HCT116 (cell line): ENCODE data around the gene PCK2. TPM values are rescaled to one million over a fixed set of nuclear protein-coding genes. Genes with fewer than 3 reads are reported as not detected.

Source experiments
- ATAC-seq: fragments of 200-7000 bp; cut with Tn5 transposase; 2 replicates; pipeline ENCODE4 v1.9.1; 2020; ENCODE audit warnings: mild to moderate bottlenecking, moderate library complexity
- BruUV-seq: library from RNA; stranded (reverse); fragments of 400-500 nt; replicated peaks from 2 replicates; lab custom pipeline; 2021; lab: Mats Ljungman, UMichigan
- CTCF ChIA-PET: fragments of 300-600 bp; sonication (Branson Sonifier 250); formaldehyde crosslinking; loops from one replicate; lab custom pipeline; 2021; ENCODE audit warnings: antibody characterized with exemption; lab: Charles Lee
- POLR2A ChIA-PET: fragments of 300-600, 350-600 bp; sonication (Branson Sonifier 250); formaldehyde crosslinking; loops from one replicate; lab custom pipeline; 2021; ENCODE audit warnings: antibody characterized with exemption; lab: Charles Lee
- RAD21 ChIA-PET, 2 experiments: fragments of 300-600 bp; sonication (Branson Sonifier 250); formaldehyde crosslinking; loops; one replicate each; lab custom pipeline; 2023; ENCODE audit warnings: low total read pairs in 2 of 2; ENCODE audit not compliant: uncharacterized antibody in 2 of 2, unreplicated experiment in 2 of 2, low non-redundant PET in 1 of 2; lab: Charles Lee
- DNase-seq: peaks from one replicate; pipeline ENCODE4 v3.0.0-alpha.2; 2010; ENCODE audit warnings: low read depth, low spot score
- H2AFZ ChIP-seq: fragments of 200-600 bp; shearing (Covaris generic), sonication (generic); 2 replicates; pipeline ENCODE4 v1.6.1; 2017; ENCODE audit warnings: low read depth, mixed run types, mixed read lengths, antibody characterized with exemption, low read length; ENCODE audit not compliant: poor library complexity, severe bottlenecking
- H3K27ac ChIP-seq: 2 replicates; pipeline ENCODE4 v1.5.1; 2012; ENCODE audit warnings: low read depth, low read length
- H3K27me3 ChIP-seq: fragments of 200-600 bp; sonication (generic); 2 replicates; pipeline ENCODE4 v1.6.1; 2016; ENCODE audit warnings: mixed run types, low read length, mixed read lengths; ENCODE audit not compliant: insufficient read depth
- H3K36me3 ChIP-seq, 2 experiments: fragments of 200-500 bp in 1 of 2; fragments of 200-600 bp in 1 of 2; sonication (Bioruptor generic) in 1 of 2; sonication (generic) in 1 of 2; 2 replicates each; pipeline versions ENCODE4 v1.5.1 to v1.6.1; 2014 to 2016; ENCODE audit warnings: low read length in 2 of 2, inconsistent platforms in 1 of 2, mixed read lengths in 1 of 2, mixed run types in 1 of 2; ENCODE audit not compliant: insufficient read depth in 2 of 2, control insufficient read depth in 1 of 2
- H3K4me1 ChIP-seq, 2 experiments: fragments of 200-600 bp in 1 of 2; sonication (generic) in 1 of 2; 2 replicates each; pipeline versions ENCODE4 v1.5.1 to v1.6.1; 2012 to 2017; ENCODE audit warnings: low read length in 2 of 2, inconsistent platforms in 1 of 2, mild to moderate bottlenecking in 1 of 2, mixed read lengths in 1 of 2, mixed run types in 1 of 2, moderate library complexity in 1 of 2; ENCODE audit not compliant: insufficient read depth in 2 of 2, control insufficient read depth in 1 of 2
- H3K4me2 ChIP-seq: fragments of 200-600 bp; sonication (generic); 2 replicates; pipeline ENCODE4 v1.6.1; 2017; ENCODE audit warnings: mixed run types, low read length, mixed read lengths
- H3K4me3 ChIP-seq, 2 experiments: fragments of 200-600 bp in 1 of 2; sonication (generic) in 1 of 2; replicated peaks in 1 of 2; 2 replicates each; pipeline ENCODE4 v1.5.1; 2011 to 2016; ENCODE audit warnings: low read length in 2 of 2, control low read depth in 1 of 2, low read depth in 1 of 2, mild to moderate bottlenecking in 1 of 2, mixed read lengths in 1 of 2, mixed run types in 1 of 2
- H3K79me2 ChIP-seq: fragments of 200-600 bp; sonication (generic); 2 replicates; pipeline ENCODE4 v1.6.1; 2017; ENCODE audit warnings: mild to moderate bottlenecking, mixed run types, low read length, moderate library complexity, mixed read lengths; ENCODE audit not compliant: insufficient read depth
- H3K9ac ChIP-seq: fragments of 200-600 bp; sonication (generic); 2 replicates; pipeline ENCODE4 v1.6.1; 2016; ENCODE audit warnings: low read length, mixed read lengths
- H3K9me2 ChIP-seq: fragments of 200-600 bp; sonication (generic), shearing (Covaris generic); 2 replicates; pipeline ENCODE4 v1.6.1; 2017; ENCODE audit warnings: mixed run types, mild to moderate bottlenecking, moderate library complexity; ENCODE audit not compliant: insufficient read depth
- H3K9me3 ChIP-seq, 2 experiments: fragments of 200-500 bp in 1 of 2; fragments of 200-600 bp in 1 of 2; sonication (Bioruptor generic) in 1 of 2; sonication (generic) in 1 of 2; 2 replicates each; pipeline ENCODE4 v1.6.1; 2014 to 2017; ENCODE audit warnings: low read length in 2 of 2, mixed read lengths in 2 of 2, inconsistent platforms in 1 of 2, low read depth in 1 of 2, mild to moderate bottlenecking in 1 of 2, mixed run types in 1 of 2, moderate library complexity in 1 of 2; ENCODE audit not compliant: control insufficient read depth in 1 of 2, insufficient read depth in 1 of 2
- H4K20me1 ChIP-seq: fragments of 200-600 bp; sonication (generic), shearing (Covaris generic); 2 replicates; pipeline ENCODE4 v1.6.1; 2017; ENCODE audit warnings: mixed run types, mild to moderate bottlenecking, moderate library complexity; ENCODE audit not compliant: insufficient read depth
- CBX3 ChIP-seq: IDR thresholded peaks from 2 replicates; pipeline ENCODE4 v1.6.1; 2012; ENCODE audit warnings: low read depth
- CEBPB ChIP-seq: IDR thresholded peaks from 2 replicates; pipeline ENCODE4 v1.6.1; 2012; ENCODE audit warnings: low read depth
- EGR1 ChIP-seq: IDR thresholded peaks from 2 replicates; pipeline ENCODE4 v1.6.1; 2012; ENCODE audit warnings: low read depth
- ELF1 ChIP-seq: IDR thresholded peaks from 2 replicates; pipeline ENCODE4 v1.6.1; 2012; ENCODE audit warnings: low read depth, borderline replicate concordance
- JUND ChIP-seq: IDR thresholded peaks from 2 replicates; pipeline ENCODE4 v1.6.1; 2012
- POLR2AphosphoS5 ChIP-seq: IDR thresholded peaks from 2 replicates; pipeline ENCODE4 v1.6.1; 2011; ENCODE audit warnings: mild to moderate bottlenecking, low read depth, low read length, moderate library complexity
- RAD21 ChIP-seq: IDR thresholded peaks from 2 replicates; pipeline ENCODE4 v1.6.1; 2012; ENCODE audit warnings: low read depth, mild to moderate bottlenecking
- SP1 ChIP-seq: IDR thresholded peaks from 2 replicates; pipeline ENCODE4 v1.6.1; 2012; ENCODE audit warnings: low read depth
- ZNF274 ChIP-seq: fragments of 200-500 bp; sonication (Bioruptor generic); IDR thresholded peaks from 2 replicates; pipeline ENCODE4 v1.6.1; 2014; ENCODE audit warnings: mild to moderate bottlenecking, low read depth, low read length, inconsistent platforms
- intact Hi-C: fragments of 100-400 bp; cut with micrococcal nuclease; formaldehyde crosslinking; loops from 2 replicates; pipeline ENCODE4 v1.10.0; 2022
- total RNA-seq: library from RNA; stranded (reverse); gene quantifications from one replicate; pipeline ENCODE4 v1.2.1, GENCODE V29; 2021; ENCODE audit not compliant: unreplicated experiment
- TF ChIP-seq, protein P1 (sequence below): IDR thresholded peaks from 2 replicates; pipeline ENCODE4 v1.6.1; 2011; ENCODE audit warnings: mild to moderate bottlenecking, low read length, moderate library complexity; ENCODE audit not compliant: insufficient replicate concordance; ENCODE audit errors: extremely low read depth
- TF ChIP-seq, protein P2 (sequence below): IDR thresholded peaks from 2 replicates; pipeline ENCODE4 v1.6.1; 2012; ENCODE audit warnings: low read depth

The PCK2 gene
- total RNA-seq, 1 experiment from 2014 or later, result 94.1 TPM

DNA sequence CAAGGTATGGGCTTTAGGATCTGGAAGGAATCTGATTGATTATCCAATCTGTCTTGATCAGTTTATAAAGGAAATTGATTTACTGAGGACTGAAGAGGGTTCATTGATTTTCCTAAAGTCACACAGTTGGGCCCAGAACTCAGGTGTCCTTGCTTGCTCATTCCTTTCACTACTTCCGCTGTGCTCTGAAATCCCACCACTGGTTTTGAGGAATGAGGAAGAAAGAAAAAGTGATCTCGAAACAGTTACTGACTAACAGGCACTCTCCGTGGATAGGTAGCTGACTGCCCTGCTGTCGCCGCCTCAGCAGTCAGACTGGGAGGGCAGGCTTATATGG lies 36.2 kb downstream of the PCK2 start, which contains the start of gene FITM1:
Gene FITM1, plus strand, starts transcription at position 280 of the 337 bp plus-strand sequence. CDS start 905 bp downstream, outside the sequence.
- POLR2A ChIA-PET, result interaction anchor here (1.2 to 3.0 kb wide), 2 partner anchors 16 to 36 kb away, joined by 3 to 8 read pairs; partner anchors contain the start of genes DCAF11, NRL and PCK2
- H3K79me2 ChIP-seq, result no peaks in the 10 kb centered on the region
- H3K9me2 ChIP-seq, result no peaks in the 10 kb centered on the region
- H3K27me3 ChIP-seq, result no peaks in the 10 kb centered on the region
- H3K4me3 ChIP-seq, result no peak within 1 kb of the TSS
- RAD21 ChIA-PET, result no interaction called here
- H3K9ac ChIP-seq, result no peak within 1 kb of the TSS
- H3K4me2 ChIP-seq, result no peak within 1 kb of the TSS
- H3K4me1 ChIP-seq, result peaks cover 4% of the 10 kb centered on the region in 2 experiments; a peak in 3 of 4 replicates
- H2AFZ ChIP-seq, result no peak within 1 kb of the TSS
- no peak for ATAC-seq
- intact Hi-C loops, result no loop called here
- H3K9me3 ChIP-seq, result no peaks in the 10 kb centered on the region
- no peaks in the 10 kb centered on the region for H4K20me1 ChIP-seq
- TF ChIP-seq, protein P1, sequence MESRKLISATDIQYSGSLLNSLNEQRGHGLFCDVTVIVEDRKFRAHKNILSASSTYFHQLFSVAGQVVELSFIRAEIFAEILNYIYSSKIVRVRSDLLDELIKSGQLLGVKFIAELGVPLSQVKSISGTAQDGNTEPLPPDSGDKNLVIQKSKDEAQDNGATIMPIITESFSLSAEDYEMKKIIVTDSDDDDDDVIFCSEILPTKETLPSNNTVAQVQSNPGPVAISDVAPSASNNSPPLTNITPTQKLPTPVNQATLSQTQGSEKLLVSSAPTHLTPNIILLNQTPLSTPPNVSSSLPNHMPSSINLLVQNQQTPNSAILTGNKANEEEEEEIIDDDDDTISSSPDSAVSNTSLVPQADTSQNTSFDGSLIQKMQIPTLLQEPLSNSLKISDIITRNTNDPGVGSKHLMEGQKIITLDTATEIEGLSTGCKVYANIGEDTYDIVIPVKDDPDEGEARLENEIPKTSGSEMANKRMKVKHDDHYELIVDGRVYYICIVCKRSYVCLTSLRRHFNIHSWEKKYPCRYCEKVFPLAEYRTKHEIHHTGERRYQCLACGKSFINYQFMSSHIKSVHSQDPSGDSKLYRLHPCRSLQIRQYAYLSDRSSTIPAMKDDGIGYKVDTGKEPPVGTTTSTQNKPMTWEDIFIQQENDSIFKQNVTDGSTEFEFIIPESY, result no peak
- no peak for TF ChIP-seq CEBPB
- no peak for TF ChIP-seq POLR2AphosphoS5
- no peak for TF ChIP-seq SP1
- TF ChIP-seq, protein P2, sequence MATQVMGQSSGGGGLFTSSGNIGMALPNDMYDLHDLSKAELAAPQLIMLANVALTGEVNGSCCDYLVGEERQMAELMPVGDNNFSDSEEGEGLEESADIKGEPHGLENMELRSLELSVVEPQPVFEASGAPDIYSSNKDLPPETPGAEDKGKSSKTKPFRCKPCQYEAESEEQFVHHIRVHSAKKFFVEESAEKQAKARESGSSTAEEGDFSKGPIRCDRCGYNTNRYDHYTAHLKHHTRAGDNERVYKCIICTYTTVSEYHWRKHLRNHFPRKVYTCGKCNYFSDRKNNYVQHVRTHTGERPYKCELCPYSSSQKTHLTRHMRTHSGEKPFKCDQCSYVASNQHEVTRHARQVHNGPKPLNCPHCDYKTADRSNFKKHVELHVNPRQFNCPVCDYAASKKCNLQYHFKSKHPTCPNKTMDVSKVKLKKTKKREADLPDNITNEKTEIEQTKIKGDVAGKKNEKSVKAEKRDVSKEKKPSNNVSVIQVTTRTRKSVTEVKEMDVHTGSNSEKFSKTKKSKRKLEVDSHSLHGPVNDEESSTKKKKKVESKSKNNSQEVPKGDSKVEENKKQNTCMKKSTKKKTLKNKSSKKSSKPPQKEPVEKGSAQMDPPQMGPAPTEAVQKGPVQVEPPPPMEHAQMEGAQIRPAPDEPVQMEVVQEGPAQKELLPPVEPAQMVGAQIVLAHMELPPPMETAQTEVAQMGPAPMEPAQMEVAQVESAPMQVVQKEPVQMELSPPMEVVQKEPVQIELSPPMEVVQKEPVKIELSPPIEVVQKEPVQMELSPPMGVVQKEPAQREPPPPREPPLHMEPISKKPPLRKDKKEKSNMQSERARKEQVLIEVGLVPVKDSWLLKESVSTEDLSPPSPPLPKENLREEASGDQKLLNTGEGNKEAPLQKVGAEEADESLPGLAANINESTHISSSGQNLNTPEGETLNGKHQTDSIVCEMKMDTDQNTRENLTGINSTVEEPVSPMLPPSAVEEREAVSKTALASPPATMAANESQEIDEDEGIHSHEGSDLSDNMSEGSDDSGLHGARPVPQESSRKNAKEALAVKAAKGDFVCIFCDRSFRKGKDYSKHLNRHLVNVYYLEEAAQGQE, result no peak
- no peak for TF ChIP-seq EGR1
- TF ChIP-seq JUND, result no peak
- TF ChIP-seq ZNF274, result no peak
- TF ChIP-seq CBX3, result no peak
- no peak for TF ChIP-seq RAD21
- no peak for TF ChIP-seq ELF1
- no TSS peak for BruUV-seq
- no peaks in the 10 kb centered on the region for H3K36me3 ChIP-seq
- CTCF ChIA-PET, result interaction anchor here (1.2 kb wide), 1 partner anchor 22 kb away, joined by 3 read pairs; no protein-coding TSS in a partner anchor
- no peak within 1 kb of the TSS for H3K27ac ChIP-seq
- DNase-seq, result no peak
